ENCODE results near the gene HGS. TPM values are rescaled to one million over a fixed set of nuclear protein-coding genes. Genes with fewer than 3 reads are reported as not detected.

The HGS gene
- total RNA-seq, 1 donor from 2014 or later, result 72.9 TPM

DNA sequence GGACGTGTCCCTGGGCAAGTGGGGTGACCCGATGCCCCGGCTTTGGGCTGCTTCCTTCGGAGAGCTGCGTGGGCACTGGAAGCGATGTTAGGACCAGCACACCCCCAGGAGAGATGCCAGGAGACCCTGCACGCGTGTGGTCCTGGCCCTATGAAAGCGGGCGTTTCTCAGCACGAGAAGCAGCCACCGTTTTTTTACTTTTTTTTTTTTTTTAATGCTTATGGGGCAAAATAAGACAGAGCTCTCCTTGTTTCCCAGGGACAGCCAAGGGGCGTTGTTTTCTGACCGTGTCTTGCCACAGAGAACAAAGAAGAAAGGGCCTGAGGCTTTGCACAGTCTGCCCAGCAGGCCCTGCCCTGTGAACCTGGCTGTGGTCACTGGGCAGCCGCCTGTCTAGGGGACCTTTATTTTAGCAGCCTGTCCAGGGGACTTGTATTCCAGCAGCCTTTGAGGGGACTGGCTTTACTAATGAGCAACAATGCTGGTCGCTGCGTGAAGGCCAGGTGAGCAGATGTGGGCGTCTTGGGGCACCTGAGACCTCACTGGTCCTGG lies 29.3 kb downstream of the HGS start:
- intact Hi-C loops (cut with DNase I), result no loop called here
- no peak for DNase-seq (ENCODE audit: extremely low spot score in 2 of 2)
- Histone ChIP-seq H3K4me3 (peak overlapping the region; percentile 82 to 93), H3K36me3 (no peaks in the 10 kb centered on the region), H3K9me3 (no peaks in the 10 kb centered on the region), H3K4me1 (peaks cover 37% of the 10 kb centered on the region), H3K27ac (no peak overlapping the region), H3K27me3 (no peaks in the 10 kb centered on the region)
- TF ChIP-seq, protein P1, sequence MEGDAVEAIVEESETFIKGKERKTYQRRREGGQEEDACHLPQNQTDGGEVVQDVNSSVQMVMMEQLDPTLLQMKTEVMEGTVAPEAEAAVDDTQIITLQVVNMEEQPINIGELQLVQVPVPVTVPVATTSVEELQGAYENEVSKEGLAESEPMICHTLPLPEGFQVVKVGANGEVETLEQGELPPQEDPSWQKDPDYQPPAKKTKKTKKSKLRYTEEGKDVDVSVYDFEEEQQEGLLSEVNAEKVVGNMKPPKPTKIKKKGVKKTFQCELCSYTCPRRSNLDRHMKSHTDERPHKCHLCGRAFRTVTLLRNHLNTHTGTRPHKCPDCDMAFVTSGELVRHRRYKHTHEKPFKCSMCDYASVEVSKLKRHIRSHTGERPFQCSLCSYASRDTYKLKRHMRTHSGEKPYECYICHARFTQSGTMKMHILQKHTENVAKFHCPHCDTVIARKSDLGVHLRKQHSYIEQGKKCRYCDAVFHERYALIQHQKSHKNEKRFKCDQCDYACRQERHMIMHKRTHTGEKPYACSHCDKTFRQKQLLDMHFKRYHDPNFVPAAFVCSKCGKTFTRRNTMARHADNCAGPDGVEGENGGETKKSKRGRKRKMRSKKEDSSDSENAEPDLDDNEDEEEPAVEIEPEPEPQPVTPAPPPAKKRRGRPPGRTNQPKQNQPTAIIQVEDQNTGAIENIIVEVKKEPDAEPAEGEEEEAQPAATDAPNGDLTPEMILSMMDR (IDR thresholded peaks at IDR 0.05), result no peak
- no peak for TF ChIP-seq POLR2AphosphoS5 (IDR thresholded peaks at IDR 0.05; ENCODE audit: insufficient read depth in 1 of 2, low read depth in 1 of 2)
- no peak for TF ChIP-seq POLR2A (IDR thresholded peaks at IDR 0.05)

DNA sequence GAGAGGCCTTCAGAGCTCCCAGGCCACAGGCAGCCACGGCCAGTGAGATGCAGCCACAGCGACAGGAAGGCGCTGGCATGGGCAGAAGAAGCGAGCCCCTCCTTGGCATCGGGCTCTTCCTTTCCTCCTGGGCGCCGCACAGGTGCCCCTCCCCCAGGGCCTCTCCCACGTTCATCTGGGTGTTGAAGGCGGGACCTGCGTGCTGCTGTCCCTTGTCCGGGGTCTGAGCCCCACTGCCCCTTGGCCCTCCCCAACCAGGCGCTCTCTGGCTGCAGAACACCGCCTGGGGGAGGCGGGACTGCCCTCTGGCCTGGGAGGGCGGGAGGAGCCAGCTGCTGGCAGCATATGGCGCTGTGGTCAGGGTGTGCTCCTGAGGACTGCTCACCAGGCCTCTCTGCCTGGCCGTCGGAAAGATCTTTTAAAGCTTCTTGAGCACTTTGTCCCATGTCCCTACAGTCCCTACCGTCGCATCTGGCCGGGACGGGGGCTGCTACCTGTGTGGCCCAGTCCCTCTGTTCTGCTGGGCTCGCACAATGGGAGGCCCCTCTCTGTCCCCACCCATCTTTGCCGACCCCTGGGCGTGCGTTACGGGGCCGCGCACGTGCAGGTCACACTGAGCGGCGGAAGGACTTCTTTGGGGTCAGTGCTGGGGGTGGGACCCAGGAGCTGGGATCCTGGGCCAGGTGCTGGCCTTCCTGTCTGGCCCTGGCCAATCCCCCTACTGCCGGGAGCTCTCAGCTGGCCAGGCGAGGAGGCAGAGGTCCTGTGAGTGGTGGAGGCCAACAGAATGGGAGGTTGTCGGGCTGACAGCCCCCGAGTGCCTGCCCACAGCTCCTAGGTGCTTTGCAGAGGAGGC lies 30.0 kb downstream of the HGS start:
- Histone ChIP-seq H3K9me3 (no peaks in the 10 kb centered on the region), H3K27ac (no peak overlapping the region), H3K27me3 (no peaks in the 10 kb centered on the region), H3K36me3 (no peaks in the 10 kb centered on the region), H3K4me3 (peak overlapping the region in 1 of 2 donors; percentile 82), H3K4me1 (peaks cover 37% of the 10 kb centered on the region)
- DNase-seq (ENCODE audit: extremely low spot score in 2 of 2), result no peak
- intact Hi-C loops (cut with DNase I), result no loop called here
- TF ChIP-seq, protein P1 (IDR thresholded peaks at IDR 0.05), result no peak
- TF ChIP-seq POLR2A (IDR thresholded peaks at IDR 0.05) (no peak), POLR2AphosphoS5 (IDR thresholded peaks at IDR 0.05; ENCODE audit: insufficient read depth in 1 of 2, low read depth in 1 of 2) (no peak)

DNA sequence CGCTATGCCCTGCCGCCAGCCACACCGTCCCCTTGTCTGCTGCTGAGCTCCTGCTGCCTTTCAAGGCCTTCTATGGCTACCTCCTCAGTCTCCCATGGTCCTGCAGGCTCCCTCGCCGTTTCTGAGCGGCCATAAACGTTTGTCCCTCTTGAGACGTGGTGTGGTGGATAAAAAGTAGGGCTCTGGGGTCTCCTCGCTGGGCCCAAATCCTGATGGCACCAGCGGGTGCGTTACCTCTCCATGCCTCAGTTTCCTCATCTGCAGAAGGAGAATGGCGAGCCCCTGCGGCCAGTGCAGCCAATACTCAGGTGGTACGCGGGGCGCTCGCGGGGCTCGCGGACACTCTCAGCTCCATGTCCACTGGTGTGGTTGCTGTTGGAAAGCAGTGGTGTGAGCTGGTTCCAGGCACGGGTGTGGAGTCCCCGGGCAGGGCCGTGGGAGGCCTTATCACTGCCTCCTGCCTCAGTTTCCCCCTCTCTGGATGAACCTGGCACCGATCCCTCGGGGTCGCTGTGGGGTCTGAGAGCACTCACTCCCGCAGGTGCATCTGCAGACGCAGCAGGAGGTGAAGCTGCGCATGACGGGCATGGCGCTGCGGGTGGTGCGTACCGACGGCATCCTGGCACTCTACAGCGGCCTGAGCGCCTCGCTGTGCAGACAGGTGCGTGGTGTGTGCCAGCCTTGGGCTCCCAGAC lies 30.7 kb downstream of the HGS start:
- intact Hi-C loops (cut with DNase I), result no loop called here
- DNase-seq (ENCODE audit: extremely low spot score in 2 of 2), result no peak
- Histone ChIP-seq H3K4me1 (peaks cover 37% of the 10 kb centered on the region), H3K27me3 (no peaks in the 10 kb centered on the region), H3K27ac (no peak overlapping the region), H3K36me3 (no peaks in the 10 kb centered on the region), H3K4me3 (no peak overlapping the region), H3K9me3 (no peaks in the 10 kb centered on the region)
- no peak for TF ChIP-seq POLR2AphosphoS5 (IDR thresholded peaks at IDR 0.05; ENCODE audit: insufficient read depth in 1 of 2, low read depth in 1 of 2)
- TF ChIP-seq, protein P1 (IDR thresholded peaks at IDR 0.05), result no peak
- TF ChIP-seq POLR2A (IDR thresholded peaks at IDR 0.05), result no peak

DNA sequence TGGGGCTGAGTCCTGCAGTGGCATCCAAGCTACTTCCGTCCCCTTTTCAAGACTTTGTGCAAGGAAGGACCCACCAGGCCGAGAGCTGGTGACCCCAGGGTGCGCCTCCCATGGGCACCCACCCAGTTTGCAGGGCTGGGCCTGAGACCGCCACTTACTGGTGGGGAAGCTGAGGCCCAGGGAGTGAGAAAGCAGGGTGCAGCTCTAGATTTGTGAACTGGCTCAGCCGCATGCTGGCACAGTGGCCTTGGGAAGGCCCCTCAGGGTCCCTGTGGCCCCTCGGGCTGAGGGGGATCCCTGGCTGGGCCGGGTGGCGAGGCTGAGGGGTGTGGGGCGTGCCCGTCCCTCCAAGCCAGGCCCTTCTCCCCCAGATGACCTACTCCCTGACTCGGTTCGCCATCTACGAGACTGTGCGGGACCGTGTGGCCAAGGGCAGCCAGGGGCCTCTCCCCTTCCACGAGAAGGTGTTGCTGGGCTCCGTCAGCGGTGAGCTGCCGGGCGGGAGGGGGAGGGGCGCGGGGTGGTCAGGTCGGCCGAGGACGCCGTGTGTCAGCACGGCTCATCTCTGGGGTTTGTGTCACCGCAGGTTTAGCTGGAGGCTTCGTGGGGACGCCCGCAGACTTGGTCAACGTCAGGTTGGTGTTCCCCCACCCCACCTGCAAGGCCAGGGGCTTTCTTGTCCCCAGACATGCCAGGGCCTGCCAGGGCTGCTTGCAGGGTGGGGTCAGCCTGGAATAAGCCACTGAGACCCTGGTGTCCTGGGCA lies 31.5 kb downstream of the HGS start:
- no peak for DNase-seq (ENCODE audit: extremely low spot score in 2 of 2)
- Histone ChIP-seq H3K27ac (no peak overlapping the region), H3K9me3 (no peaks in the 10 kb centered on the region), H3K4me3 (no peak overlapping the region), H3K36me3 (no peaks in the 10 kb centered on the region), H3K27me3 (no peaks in the 10 kb centered on the region), H3K4me1 (peaks cover 34% of the 10 kb centered on the region)
- no peak for TF ChIP-seq POLR2A (IDR thresholded peaks at IDR 0.05)
- TF ChIP-seq, protein P1 (IDR thresholded peaks at IDR 0.05), result no peak
- no peak for TF ChIP-seq POLR2AphosphoS5 (IDR thresholded peaks at IDR 0.05; ENCODE audit: insufficient read depth in 1 of 2, low read depth in 1 of 2)
- intact Hi-C loops (cut with DNase I), result no loop called here

Data from vagina (tissue), 2 donors.